NB4 (cell line): Measurements from ENCODE around the gene TCF12.

Experiments
- TF ChIP-seq, protein P1 (sequence below): IDR thresholded peaks from one replicate; pipeline ENCODE4 v1.5.1; 2012; ENCODE audit warnings: low read depth, low read length
- TF ChIP-seq, protein P2 (sequence below): IDR thresholded peaks from 2 replicates; pipeline ENCODE4 v1.6.1; 2011; ENCODE audit warnings: low read depth, low read length

DNA sequence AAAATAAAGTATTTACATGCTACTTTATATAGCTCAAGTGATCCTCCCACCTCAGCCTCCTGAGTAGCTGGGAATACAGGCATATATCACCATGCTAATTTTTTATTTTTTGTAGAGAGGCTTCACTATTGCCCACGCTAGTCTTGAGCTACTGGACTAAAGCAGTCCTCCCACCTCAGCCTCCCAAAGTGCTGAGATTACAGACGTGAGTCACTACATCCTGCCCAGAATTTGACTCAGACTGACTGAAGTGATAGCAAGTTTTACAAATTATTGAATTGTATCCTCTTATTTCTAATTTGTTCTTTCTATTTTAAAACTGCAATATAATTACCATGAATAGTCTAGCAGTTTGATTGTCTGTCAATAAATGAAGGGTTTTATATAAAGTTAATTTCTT is 247.5 kb downstream of the TCF12 start:
- TF ChIP-seq, protein P1, sequence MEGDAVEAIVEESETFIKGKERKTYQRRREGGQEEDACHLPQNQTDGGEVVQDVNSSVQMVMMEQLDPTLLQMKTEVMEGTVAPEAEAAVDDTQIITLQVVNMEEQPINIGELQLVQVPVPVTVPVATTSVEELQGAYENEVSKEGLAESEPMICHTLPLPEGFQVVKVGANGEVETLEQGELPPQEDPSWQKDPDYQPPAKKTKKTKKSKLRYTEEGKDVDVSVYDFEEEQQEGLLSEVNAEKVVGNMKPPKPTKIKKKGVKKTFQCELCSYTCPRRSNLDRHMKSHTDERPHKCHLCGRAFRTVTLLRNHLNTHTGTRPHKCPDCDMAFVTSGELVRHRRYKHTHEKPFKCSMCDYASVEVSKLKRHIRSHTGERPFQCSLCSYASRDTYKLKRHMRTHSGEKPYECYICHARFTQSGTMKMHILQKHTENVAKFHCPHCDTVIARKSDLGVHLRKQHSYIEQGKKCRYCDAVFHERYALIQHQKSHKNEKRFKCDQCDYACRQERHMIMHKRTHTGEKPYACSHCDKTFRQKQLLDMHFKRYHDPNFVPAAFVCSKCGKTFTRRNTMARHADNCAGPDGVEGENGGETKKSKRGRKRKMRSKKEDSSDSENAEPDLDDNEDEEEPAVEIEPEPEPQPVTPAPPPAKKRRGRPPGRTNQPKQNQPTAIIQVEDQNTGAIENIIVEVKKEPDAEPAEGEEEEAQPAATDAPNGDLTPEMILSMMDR: no peak
- TF ChIP-seq, protein P2, sequence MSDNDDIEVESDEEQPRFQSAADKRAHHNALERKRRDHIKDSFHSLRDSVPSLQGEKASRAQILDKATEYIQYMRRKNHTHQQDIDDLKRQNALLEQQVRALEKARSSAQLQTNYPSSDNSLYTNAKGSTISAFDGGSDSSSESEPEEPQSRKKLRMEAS: no peak
